ENCODE data around the gene GBE1. TPM values are rescaled to one million over a fixed set of nuclear protein-coding genes. Genes with fewer than 3 reads are reported as not detected.

The GBE1 gene
- total and polyA plus RNA-seq, 11 donors: 32.3 to 204 (median 95.9) TPM

DNA sequence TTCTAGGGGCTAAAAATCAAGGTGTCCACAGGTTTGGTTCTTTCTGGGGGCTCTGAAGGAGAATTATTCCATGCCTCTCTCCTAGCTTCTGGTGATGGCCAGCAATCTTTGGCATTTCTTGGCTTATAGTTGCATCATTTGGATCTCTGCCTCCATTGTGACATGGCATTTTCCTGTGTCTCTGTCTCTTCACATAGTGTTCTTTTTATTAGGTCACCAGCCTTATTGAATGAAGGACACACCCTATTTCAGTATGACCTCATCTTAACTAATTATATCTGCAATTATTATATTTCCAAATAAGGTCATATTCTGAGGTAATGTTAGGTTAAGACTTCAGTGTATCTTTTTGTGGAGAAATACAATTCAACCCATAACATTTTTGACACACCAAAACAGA is 3.2 kb upstream of the GBE1 start:
- no peak for ATAC-seq
- Histone ChIP-seq H3K36me3 (no peaks in the 10 kb centered on the region), H3K4me3 (no peak overlapping the region), H3K4me1 (peaks cover 0 to 34% (median 16%) of the 10 kb centered on the region in 12 donors), H3K27ac (peak overlapping the region in 3 of 12 donors; percentile 4 to 98 (median 47)), H3K9me3 (no peaks in the 10 kb centered on the region), H3K27me3 (no peaks in the 10 kb centered on the region)
- intact Hi-C loops (cut with DNase I): loop anchor here in 5 of 10 donors (5.0 to 10.0 kb wide), 5 partner anchors 78 to 368 kb away; no protein-coding TSS in a partner anchor
- TF ChIP-seq CTCF (IDR thresholded peaks at IDR 0.05): no peak
- DNase-seq: peak in 1 of 5 donors; percentile 26

GRCh38 chr3:81764002-81764401 is 2.6 kb upstream of the GBE1 start:
- 51 to 67% (median 60%) methylated on average over 7 of the region's 7 CpGs for WGBS, 4 donors
- intact Hi-C loops (cut with DNase I): loop anchor here in 5 of 10 donors (5.0 to 10.0 kb wide), 5 partner anchors 78 to 368 kb away; no protein-coding TSS in a partner anchor
- Histone ChIP-seq H3K27ac (peak overlapping the region in 3 of 12 donors; percentile 4 to 99 (median 98)), H3K9me3 (no peaks in the 10 kb centered on the region), H3K36me3 (peaks cover 0 to 3% (median 0%) of the 10 kb centered on the region in 9 donors), H3K27me3 (no peaks in the 10 kb centered on the region), H3K4me3 (no peak overlapping the region), H3K4me1 (peaks cover 0 to 41% (median 22%) of the 10 kb centered on the region in 12 donors)
- no peak for DNase-seq
- TF ChIP-seq CTCF (IDR thresholded peaks at IDR 0.05): no peak
- TF ChIP-seq POLR2A (IDR thresholded peaks at IDR 0.05): no peak
- ATAC-seq: no peak

DNA sequence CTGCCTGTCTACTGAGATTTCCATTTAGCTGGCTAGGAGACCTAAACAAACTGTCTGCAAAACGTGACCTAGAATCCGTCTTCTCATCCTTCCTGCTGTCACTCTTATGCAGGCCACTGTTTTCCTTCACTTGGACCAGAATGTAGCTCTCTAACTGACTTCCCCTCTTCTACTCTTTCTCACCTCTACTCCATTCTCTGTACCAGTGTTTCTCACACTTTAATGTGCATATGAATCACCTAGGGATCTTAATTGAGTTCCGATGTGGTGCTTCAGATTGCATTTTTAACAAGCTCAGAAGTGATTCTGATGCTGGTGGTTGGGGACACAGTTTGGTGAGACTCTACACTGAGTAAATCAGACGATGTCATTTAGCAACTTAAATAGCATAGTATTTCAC is 1.6 kb upstream of the GBE1 start:
- Histone ChIP-seq H3K4me3 (no peak overlapping the region), H3K27ac (peak overlapping the region in 10 of 12 donors; percentile 91 to 100 (median 98)), H3K4me1 (peaks cover 0 to 51% (median 26%) of the 10 kb centered on the region in 12 donors), H3K9me3 (no peaks in the 10 kb centered on the region), H3K36me3 (peaks cover 0 to 11% (median 0%) of the 10 kb centered on the region in 9 donors), H3K27me3 (no peaks in the 10 kb centered on the region)
- no peak for TF ChIP-seq CTCF (IDR thresholded peaks at IDR 0.05)
- no peak for TF ChIP-seq POLR2A (IDR thresholded peaks at IDR 0.05)
- ATAC-seq (no peak), DNase-seq (no peak)
- 35 to 47% (median 43%) methylated on average over 4 of the region's 4 CpGs for WGBS, 4 donors
- intact Hi-C loops (cut with DNase I): loop anchor here in 5 of 10 donors (5.0 to 10.0 kb wide), 5 partner anchors 79 to 369 kb away; no protein-coding TSS in a partner anchor

GRCh38 chr3:81761904-81762580 is 597 bp upstream of the GBE1 start:
- Histone ChIP-seq H3K36me3 (peaks cover 0 to 18% (median 0%) of the 10 kb centered on the region in 9 donors), H3K4me3 (peak overlapping the region; percentile 48 to 79 (median 68)), H3K4me1 (peaks cover 0 to 60% (median 33%) of the 10 kb centered on the region in 12 donors), H3K27me3 (no peaks in the 10 kb centered on the region), H3K9me3 (no peaks in the 10 kb centered on the region), H3K27ac (peak overlapping the region; percentile 91 to 100 (median 98))
- DNase-seq (no peak), ATAC-seq (no peak)
- WGBS, 4 donors: 9 to 15% (median 12%) methylated on average over 6 of the region's 6 CpGs
- intact Hi-C loops (cut with DNase I): loop anchor here in 5 of 10 donors (2.0 to 10.0 kb wide), 6 partner anchors 27 to 370 kb away; no protein-coding TSS in a partner anchor
- TF ChIP-seq POLR2A (IDR thresholded peaks at IDR 0.05) (no peak), CTCF (IDR thresholded peaks at IDR 0.05) (no peak)
